HG03442 (cell line): ENCODE data around the gene ZSCAN5C.
"Not testable (repeated sequence)": the region's sequence is repeated elsewhere in the genome, so short reads cannot be mapped to it uniquely, and the experiment has no call there.

Experiments used
- ATAC-seq: cut with Tn5 transposase; IDR thresholded peaks from one replicate; pipeline ENCODE4 v1.9.1; 2021; ENCODE audit warnings: mild to moderate bottlenecking, moderate library complexity; ENCODE audit not compliant: unreplicated experiment

Gene ZSCAN5C

GRCh38 chr19:56201973-56202372, at the start of gene ZSCAN5C:
Gene ZSCAN5C (plus strand): TSS chr19:56202273. CDS start chr19:56205914, 3,641 bp downstream.
- ATAC-seq: no peak

- no peak for ATAC-seq
Observed at GRCh38 chr19:56152644-56153043, 49.4 kb upstream of the ZSCAN5C start.

DNA sequence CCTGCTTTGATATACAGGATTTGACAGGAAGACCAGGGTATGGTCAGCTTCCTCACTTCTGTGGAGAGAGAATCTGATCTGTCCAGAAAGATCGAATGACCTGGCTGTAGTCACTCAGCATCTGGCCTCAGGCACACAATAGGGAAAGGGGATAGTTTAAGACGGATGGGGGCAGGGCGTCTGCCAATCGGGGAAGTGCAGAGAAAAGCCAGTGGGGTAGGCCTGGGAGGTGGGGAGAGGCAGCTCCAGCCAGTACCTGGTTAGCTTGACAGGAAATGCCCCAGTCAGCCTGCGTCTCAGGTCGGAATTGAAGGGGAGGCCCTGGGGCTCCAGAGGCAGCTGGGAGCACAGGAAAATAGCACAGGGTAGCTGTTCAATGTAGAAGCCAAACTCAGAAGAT, 48.6 kb upstream of the ZSCAN5C start:
- no peak for ATAC-seq

GRCh38 chr19:56155124-56155687, 46.9 kb upstream of the ZSCAN5C start:
- no peak for ATAC-seq

DNA sequence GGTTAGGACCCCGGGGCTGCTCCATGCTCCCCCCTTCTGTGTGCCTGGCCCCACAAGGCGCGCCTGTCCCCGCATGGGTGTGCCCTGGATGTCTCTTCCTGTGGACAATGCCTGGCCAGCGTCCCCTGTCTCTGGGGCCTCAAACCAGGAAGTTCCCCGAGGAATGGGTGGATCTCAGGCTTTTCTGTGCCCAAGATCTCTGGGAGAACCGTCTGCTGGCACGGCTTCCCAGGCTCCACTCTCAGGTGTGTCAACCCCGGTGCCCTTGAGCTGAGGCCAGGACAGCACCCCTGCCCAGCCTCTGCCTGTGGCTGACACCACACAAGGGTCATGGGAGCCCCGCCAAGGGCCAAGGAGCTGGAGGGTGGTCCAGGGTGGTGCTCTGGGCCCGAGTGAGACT, 45.3 kb upstream of the ZSCAN5C start:
- ATAC-seq: no peak

DNA sequence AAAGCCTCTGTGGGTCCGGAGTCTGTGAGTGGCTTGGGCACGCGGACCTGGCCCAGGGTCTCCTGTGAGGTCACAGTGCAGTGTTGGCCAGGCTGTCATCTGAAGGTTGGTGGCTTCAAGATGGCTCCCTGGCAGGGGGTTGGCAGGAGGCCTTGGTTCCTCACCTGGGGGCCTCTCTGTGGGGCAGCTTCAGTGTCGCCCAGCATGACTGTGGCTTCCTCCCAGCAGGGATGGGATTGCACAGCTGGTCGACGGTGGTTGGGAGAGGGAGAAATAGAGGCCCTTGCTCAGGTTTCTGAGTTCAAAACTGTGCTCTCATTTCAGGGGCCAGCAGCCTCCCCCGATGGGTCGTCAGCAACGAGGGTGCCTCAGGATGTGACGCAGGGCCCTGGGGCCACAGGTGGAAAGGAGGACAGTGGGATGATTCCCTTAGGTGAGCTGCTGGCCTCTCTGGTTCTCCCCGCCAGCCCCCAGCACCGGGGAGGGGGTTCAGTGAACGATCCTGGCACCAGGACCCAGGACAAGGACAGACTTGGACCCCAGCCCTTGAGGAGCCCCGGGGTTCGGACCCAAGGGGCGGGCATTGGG, 43.8 kb upstream of the ZSCAN5C start:
- ATAC-seq: no peak

GRCh38 chr19:56159009-56159559, 43.0 kb upstream of the ZSCAN5C start:
- no peak for ATAC-seq

DNA sequence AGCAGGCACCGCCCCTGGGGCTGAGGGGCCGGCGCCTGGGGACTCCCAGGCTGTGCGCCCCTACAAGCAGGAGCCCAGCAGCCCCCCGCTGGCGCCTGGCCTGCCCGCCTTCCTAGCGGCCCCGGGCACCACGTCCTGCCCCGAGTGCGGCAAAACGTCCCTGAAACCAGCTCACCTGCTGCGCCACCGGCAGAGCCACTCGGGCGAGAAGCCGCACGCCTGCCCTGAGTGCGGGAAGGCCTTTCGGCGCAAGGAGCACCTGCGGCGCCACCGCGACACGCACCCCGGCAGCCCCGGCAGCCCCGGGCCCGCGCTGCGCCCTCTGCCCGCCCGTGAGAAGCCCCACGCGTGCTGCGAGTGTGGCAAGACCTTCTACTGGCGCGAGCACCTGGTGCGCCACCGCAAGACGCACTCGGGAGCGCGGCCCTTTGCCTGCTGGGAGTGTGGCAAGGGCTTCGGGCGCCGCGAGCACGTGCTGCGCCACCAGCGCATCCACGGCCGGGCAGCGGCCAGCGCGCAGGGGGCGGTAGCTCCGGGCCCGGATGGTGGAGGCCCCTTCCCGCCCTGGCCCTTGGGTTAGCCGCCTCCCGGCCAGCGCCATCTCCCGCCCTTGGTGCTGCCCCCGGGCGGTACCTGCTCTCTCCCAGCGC, 42.3 kb upstream of the ZSCAN5C start:
- no peak for ATAC-seq

- no peak for ATAC-seq
Observed at GRCh38 chr19:56161534-56161933, 40.5 kb upstream of the ZSCAN5C start.

- no peak for ATAC-seq
Observed at GRCh38 chr19:56162258-56162657, 39.8 kb upstream of the ZSCAN5C start.

DNA sequence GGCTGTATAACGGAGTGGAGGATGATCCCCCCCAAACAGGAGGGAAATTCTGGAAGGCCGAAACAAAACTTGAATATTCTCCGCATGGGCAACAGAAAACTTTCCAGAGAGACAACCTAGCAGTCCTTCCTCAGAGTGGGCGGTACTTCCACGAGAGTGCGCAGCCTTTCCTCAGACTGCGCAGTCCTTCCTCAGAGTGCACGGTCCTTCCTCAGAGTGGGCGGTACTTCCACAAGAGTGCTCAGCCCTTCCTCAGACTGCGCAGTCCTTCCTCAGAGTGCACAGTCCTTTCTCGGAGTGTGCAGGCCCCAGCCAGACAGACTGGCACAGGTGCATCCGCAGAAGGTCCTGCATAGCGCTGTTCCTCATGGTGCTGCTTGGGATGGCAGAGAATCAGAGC, 39.0 kb upstream of the ZSCAN5C start:
- ATAC-seq: no peak

DNA sequence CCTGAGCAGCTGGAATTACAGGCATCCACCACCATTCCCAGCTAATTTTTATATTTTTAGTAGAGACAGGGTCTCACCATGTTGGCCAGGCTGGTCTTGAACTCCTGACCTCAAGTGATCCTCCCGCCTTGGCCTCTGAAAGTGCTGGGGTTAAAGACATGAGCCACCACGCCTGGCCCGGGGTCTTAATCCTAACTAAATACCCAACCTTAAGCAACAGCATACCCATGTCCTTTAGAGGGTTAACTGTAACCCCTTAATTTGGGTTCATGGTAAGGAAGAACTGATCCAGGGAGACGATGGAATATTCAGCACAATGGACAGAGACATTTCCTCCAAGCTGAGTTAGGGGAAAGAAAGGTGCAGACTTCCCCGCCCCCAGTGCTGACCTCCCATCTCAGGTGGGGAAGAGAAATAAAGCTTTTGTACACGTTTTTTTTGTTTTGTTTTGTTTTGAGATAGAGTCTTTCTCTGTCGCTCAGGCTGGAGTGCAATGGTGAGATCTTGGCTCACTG, 35.0 kb upstream of the ZSCAN5C start:
- ATAC-seq: no peak

- no peak for ATAC-seq
Observed at GRCh38 chr19:56170261-56170660, 31.8 kb upstream of the ZSCAN5C start.

- ATAC-seq: no peak
Observed at GRCh38 chr19:56174086-56174485, 28.0 kb upstream of the ZSCAN5C start.

DNA sequence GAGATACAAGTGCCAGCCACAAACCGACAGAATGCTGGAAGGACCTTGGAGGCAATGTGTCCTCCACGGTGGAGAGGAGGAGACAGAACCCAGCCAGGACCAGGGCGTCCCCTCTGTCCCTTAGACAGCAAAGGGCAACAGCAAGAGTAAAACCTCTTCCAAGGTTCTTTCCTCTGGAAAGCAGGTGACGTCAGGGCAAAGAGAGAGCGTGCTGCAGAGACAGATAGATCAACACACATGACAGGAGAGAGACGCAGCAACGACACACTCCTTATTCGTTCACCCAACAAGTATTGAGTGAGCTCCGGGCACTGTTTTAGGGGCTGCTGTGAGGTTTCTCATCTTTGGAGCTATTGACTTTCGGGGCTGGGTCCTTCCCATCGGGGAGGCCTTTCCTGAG, 27.5 kb upstream of the ZSCAN5C start:
- ATAC-seq: no peak

DNA sequence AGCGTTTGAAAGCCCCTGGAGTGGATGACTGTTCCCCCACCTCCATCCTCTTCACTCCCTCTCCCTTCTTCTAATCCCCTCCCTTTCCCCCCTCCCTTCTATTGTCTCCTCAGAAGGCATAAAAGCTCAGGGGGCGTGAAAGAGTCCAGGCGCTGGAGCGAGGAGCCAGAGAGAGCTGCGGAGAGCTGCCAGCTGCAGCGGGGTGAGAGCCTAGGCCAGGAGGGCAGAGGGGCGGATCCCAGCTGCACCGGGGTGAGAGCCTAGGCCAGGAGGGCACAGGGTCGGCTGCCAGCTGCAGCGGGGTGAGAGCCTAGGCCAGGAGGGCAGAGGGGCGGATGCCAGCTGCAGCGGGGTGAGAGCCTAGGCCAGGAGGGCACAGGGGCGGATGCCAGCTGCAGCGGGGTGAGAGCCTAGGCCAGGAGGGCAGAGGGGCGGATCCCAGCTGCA, 26.2 kb upstream of the ZSCAN5C start, which contains the start of gene GALP:
Gene GALP, plus strand, starts transcription at position 148 of the 447 bp plus-strand sequence. CDS start 1,101 bp downstream, outside the sequence.
- ATAC-seq: not testable (repeated sequence)

DNA sequence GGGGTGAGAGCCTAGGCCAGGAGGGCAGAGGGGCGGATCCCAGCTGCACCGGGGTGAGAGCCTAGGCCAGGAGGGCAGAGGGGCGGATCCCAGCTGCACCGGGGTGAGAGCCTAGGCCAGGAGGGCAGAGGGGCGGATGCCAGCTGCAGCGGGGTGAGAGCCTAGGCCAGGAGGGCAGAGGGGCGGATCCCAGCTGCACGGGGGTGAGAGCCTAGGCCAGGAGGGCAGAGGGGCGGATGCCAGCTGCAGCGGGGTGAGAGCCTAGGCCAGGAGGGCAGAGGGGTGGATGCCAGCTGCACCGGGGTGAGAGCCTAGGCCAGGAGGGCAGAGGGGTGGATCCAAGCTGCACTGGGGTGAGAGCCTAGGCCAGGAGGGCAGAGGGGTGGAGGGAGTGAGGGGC, 25.8 kb upstream of the ZSCAN5C start:
- not testable (repeated sequence) for ATAC-seq

- no peak for ATAC-seq
Observed at GRCh38 chr19:56176881-56177280, 25.2 kb upstream of the ZSCAN5C start.

- no peak for ATAC-seq
Observed at GRCh38 chr19:56177564-56178243, 24.4 kb upstream of the ZSCAN5C start.

DNA sequence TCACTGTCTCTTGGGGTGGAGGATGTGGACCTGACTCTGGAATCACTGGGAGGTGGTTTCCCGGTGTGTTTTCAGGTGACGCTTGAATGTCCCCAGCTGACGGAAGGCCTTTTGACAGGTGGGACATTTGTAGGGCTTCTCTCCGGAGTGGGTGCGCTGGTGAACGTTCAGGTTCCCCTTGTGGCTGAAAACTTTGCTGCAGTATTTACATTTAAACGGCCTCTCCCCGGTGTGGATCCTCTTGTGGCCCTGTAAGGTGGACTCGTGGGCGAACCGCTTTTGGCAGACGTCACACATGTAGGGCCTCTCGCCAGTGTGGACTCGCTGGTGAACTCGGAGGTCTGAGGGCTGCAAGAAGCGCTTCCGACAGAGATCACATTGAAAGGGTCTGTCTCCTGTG, 12.3 kb upstream of the ZSCAN5C start:
- ATAC-seq: no peak

- ATAC-seq: no peak
Observed at GRCh38 chr19:56191115-56191514, 11.0 kb upstream of the ZSCAN5C start.
